Loucy (cell line): Measurements from ENCODE around the gene NXN.

Source experiments
- H2AFZ ChIP-seq: fragments of 200-600 bp; sonication (generic); 2 replicates; pipeline ENCODE4 v1.6.0; 2016; ENCODE audit warnings: antibody characterized with exemption, mild to moderate bottlenecking, low read length, moderate library complexity
- H3F3A ChIP-seq: fragments of 200-600 bp; 2 replicates; pipeline ENCODE4 v1.6.0; 2016; ENCODE audit warnings: antibody characterized with exemption, low read depth, mild to moderate bottlenecking
- H3K27me3 ChIP-seq: fragments of 200-600 bp; sonication (generic); 2 replicates; pipeline ENCODE4 v1.6.1; 2014; ENCODE audit warnings: low read length, mild to moderate bottlenecking; ENCODE audit not compliant: insufficient read depth, poor library complexity, severe bottlenecking
- H3K36me3 ChIP-seq: fragments of 200-600 bp; sonication (generic); 2 replicates; pipeline ENCODE4 v1.6.1; 2016; ENCODE audit warnings: low read length; ENCODE audit not compliant: insufficient read depth
- H3K4me1 ChIP-seq: fragments of 200-600 bp; sonication (generic); 2 replicates; pipeline ENCODE4 v1.5.1; 2014; ENCODE audit warnings: low read length, mild to moderate bottlenecking; ENCODE audit not compliant: insufficient read depth, poor library complexity, severe bottlenecking
- H3K4me2 ChIP-seq: fragments of 200-600 bp; sonication (generic); 2 replicates; pipeline ENCODE4 v1.6.0; 2014; ENCODE audit warnings: antibody characterized with exemption, low read length, low read depth, mild to moderate bottlenecking; ENCODE audit not compliant: poor library complexity, severe bottlenecking
- H3K4me3 ChIP-seq: fragments of 200-600 bp; sonication (generic); 2 replicates; pipeline ENCODE4 v1.5.1; 2014; ENCODE audit warnings: low read length, mild to moderate bottlenecking, mixed read lengths; ENCODE audit not compliant: poor library complexity, severe bottlenecking
- H3K79me2 ChIP-seq: fragments of 200-600 bp; sonication (generic); 2 replicates; pipeline ENCODE4 v1.6.1; 2014; ENCODE audit warnings: low read length; ENCODE audit not compliant: insufficient read depth
- H3K9ac ChIP-seq: fragments of 200-600 bp; sonication (generic); 2 replicates; pipeline ENCODE4 v1.6.0; 2014; ENCODE audit warnings: mild to moderate bottlenecking, low read depth, low read length, moderate library complexity; ENCODE audit not compliant: poor library complexity, severe bottlenecking
- H3K9me2 ChIP-seq: fragments of 200-600 bp; sonication (generic); replicated peaks from 2 replicates; pipeline ENCODE4 v1.6.1; 2016; ENCODE audit warnings: low read depth, low read length, mixed read lengths
- H3K9me3 ChIP-seq: fragments of 200-600 bp; sonication (generic); 2 replicates; pipeline ENCODE4 v1.6.1; 2014; ENCODE audit warnings: mild to moderate bottlenecking, antibody characterized with exemption, low read length, low read depth; ENCODE audit not compliant: insufficient read depth
- H4K20me1 ChIP-seq: fragments of 200-600 bp; sonication (generic); 2 replicates; pipeline ENCODE4 v1.6.0; 2014; ENCODE audit warnings: antibody characterized with exemption, low read length, mild to moderate bottlenecking; ENCODE audit not compliant: insufficient read depth, poor library complexity, severe bottlenecking
- EZH2phosphoT487 ChIP-seq: fragments of 200-600 bp; IDR thresholded peaks from 2 replicates; pipeline ENCODE4 v1.6.1; 2018; ENCODE audit warnings: antibody characterized with exemption, mild to moderate bottlenecking, moderate library complexity, borderline replicate concordance
- TF ChIP-seq, protein P1 (sequence below): fragments of 200-600 bp; sonication (generic); conservative IDR thresholded peaks from 2 replicates; pipeline ENCODE4 v1.5.1; 2014; ENCODE audit warnings: mild to moderate bottlenecking, antibody characterized with exemption, low read length

The NXN gene

DNA sequence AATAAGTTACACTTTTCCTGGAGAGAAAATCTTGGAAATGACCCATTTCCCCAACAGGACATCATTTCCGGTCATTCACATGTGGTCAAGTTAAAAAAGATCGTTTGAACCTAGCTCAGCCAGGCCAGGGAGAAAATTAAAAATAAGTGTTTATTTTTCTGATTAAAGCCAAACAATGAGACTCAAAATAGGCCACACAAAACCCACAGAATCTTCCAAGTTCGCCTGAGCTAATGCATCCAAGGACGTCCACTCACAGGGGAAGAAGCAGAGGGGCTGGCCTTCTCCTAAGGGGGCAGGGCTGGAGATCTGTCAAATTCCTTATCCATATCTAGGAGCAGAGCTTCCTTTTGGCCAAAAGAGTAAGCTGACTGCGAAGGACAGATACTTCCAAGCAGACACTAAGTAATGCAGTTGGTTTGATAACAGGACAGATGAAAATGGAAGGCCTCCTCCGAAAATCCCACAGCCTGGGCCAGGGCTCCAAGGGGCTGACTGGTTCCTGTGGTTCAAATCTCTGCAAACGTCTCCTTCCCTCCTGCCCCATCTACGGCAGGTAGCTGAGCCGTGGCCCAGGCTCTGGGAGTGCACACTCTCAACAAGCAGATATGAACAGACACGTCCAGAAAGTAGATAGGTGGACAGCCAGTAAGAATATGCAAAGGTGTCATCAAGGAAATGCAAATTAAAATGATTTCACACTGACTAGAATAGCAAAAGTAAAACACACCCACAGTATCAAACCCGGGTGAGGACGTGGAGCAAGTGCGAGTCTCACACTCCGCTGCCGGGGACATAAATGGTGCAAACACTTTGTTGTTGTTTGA lies 98.9 kb downstream of the NXN start:
- H3K36me3 ChIP-seq, result no peaks in the 10 kb centered on the region
- H3K4me2 ChIP-seq, result no peak overlapping the region
- no peaks in the 10 kb centered on the region for H3K9me2 ChIP-seq
- no peaks in the 10 kb centered on the region for H3K9me3 ChIP-seq
- H4K20me1 ChIP-seq, result no peaks in the 10 kb centered on the region
- no peak overlapping the region for H3K4me3 ChIP-seq
- H3K4me1 ChIP-seq, result peaks cover 7% of the 10 kb centered on the region
- H3K79me2 ChIP-seq, result no peaks in the 10 kb centered on the region
- no peak overlapping the region for H2AFZ ChIP-seq
- TF ChIP-seq, protein P1, sequence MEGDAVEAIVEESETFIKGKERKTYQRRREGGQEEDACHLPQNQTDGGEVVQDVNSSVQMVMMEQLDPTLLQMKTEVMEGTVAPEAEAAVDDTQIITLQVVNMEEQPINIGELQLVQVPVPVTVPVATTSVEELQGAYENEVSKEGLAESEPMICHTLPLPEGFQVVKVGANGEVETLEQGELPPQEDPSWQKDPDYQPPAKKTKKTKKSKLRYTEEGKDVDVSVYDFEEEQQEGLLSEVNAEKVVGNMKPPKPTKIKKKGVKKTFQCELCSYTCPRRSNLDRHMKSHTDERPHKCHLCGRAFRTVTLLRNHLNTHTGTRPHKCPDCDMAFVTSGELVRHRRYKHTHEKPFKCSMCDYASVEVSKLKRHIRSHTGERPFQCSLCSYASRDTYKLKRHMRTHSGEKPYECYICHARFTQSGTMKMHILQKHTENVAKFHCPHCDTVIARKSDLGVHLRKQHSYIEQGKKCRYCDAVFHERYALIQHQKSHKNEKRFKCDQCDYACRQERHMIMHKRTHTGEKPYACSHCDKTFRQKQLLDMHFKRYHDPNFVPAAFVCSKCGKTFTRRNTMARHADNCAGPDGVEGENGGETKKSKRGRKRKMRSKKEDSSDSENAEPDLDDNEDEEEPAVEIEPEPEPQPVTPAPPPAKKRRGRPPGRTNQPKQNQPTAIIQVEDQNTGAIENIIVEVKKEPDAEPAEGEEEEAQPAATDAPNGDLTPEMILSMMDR, result no peak
- TF ChIP-seq EZH2phosphoT487, result no peak
- H3K9ac ChIP-seq, result no peak overlapping the region
- no peaks in the 10 kb centered on the region for H3F3A ChIP-seq
- H3K27me3 ChIP-seq, result no peaks in the 10 kb centered on the region

DNA sequence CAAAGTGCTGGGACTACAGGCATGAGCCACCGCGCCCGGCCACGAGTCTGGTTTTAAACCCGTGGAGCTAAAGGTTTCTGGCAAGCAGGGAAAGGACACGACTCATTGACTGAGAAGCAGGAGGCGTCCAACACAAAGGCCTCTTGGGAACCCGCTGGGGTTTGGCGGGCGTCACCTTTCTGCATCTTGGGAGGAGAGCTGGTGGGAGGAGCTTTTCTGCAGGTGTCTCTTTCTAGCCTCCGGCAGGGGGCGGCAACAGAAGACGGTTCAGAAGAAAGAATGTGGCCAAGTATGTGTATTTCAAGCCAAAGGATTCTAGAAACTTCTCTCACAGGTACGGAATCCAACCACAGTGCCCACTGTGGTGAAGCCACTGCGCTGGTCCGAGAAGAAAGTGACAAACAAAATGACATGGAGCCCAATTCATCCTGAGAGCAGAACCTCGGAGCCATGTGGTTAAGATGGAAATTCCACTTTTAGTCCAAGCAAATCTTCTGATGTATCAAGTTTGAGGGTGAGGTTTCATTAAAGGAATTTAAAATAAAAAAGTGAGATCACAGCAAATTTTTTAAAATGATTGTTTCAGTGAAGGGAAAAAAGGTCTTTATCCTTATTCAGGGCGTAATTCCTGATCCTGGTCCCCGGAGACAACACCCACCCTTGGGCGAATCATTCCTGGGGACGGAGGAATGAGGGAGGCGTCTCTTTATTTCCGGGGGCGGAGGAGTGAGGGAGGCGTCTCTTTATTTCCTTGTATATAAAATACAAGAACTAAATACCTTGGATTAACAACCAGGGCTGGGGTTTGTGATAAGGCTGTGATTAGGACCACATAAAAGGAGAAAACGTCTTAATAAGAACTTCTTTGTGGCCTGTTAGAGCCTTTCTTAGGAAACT lies 99.8 kb downstream of the NXN start:
- Histone ChIP-seq H2AFZ (no peak overlapping the region), H3K4me1 (peaks cover 7% of the 10 kb centered on the region)
- TF ChIP-seq, protein P1, result peak; percentile 73
- TF ChIP-seq EZH2phosphoT487, result no peak

GRCh38 chr17:877630-878029 lies 101.9 kb downstream of the NXN start:
- Histone ChIP-seq H3F3A (no peaks in the 10 kb centered on the region), H3K9ac (no peak overlapping the region), H3K4me2 (no peak overlapping the region), H3K4me1 (peaks cover 7% of the 10 kb centered on the region), H2AFZ (no peak overlapping the region), H3K79me2 (no peaks in the 10 kb centered on the region), H3K27me3 (no peaks in the 10 kb centered on the region), H3K9me2 (no peaks in the 10 kb centered on the region), H3K4me3 (no peak overlapping the region), H4K20me1 (no peaks in the 10 kb centered on the region), H3K9me3 (no peaks in the 10 kb centered on the region; the same call in 1 of the 2 replicates), H3K36me3 (no peaks in the 10 kb centered on the region)
- TF ChIP-seq EZH2phosphoT487, result no peak
- TF ChIP-seq, protein P1, result no peak

More for the DNA sequence above, 99.8 kb downstream of the NXN start:
- H3K4me3 ChIP-seq, result no peak overlapping the region
- no peaks in the 10 kb centered on the region for H3K9me3 ChIP-seq
- no peaks in the 10 kb centered on the region for H3K36me3 ChIP-seq
- no peaks in the 10 kb centered on the region for H4K20me1 ChIP-seq
- H3K9ac ChIP-seq, result no peak overlapping the region
- no peaks in the 10 kb centered on the region for H3F3A ChIP-seq
- no peaks in the 10 kb centered on the region for H3K27me3 ChIP-seq
- H3K9me2 ChIP-seq, result no peaks in the 10 kb centered on the region
- H3K79me2 ChIP-seq, result no peaks in the 10 kb centered on the region
- H3K4me2 ChIP-seq, result no peak overlapping the region
